H9 (cell line): ENCODE data around the gene ZNF117. TPM values are rescaled to one million over a fixed set of nuclear protein-coding genes. Genes with fewer than 3 reads are reported as not detected.

Experiments used
- DNase-seq: peaks from one replicate; pipeline ENCODE4 v3.0.0-alpha.2; 2017
- H2AFZ ChIP-seq: one replicate; pipeline ENCODE4 v1.6.1; 2013; ENCODE audit warnings: mild to moderate bottlenecking, low read length, control low read depth, moderate library complexity
- H2AK5ac ChIP-seq: 2 replicates; pipeline ENCODE4 v1.6.1; 2013; ENCODE audit warnings: low read length, control low read depth, mixed read lengths; ENCODE audit not compliant: insufficient read length
- H2BK120ac ChIP-seq: one replicate; pipeline ENCODE4 v1.6.1; 2013; ENCODE audit warnings: low read depth, mild to moderate bottlenecking, low read length, control low read depth, inconsistent platforms; ENCODE audit not compliant: poor library complexity, severe bottlenecking
- H2BK12ac ChIP-seq: 2 replicates; pipeline ENCODE4 v1.6.1; 2013; ENCODE audit warnings: low read length, control low read depth, mixed read lengths, low read depth; ENCODE audit not compliant: insufficient read length
- H2BK15ac ChIP-seq: 2 replicates; pipeline ENCODE4 v1.6.1; 2013; ENCODE audit warnings: low read depth, low read length, control low read depth
- H2BK20ac ChIP-seq: one replicate; pipeline ENCODE4 v1.6.1; 2013; ENCODE audit warnings: low read depth, mild to moderate bottlenecking, low read length, control low read depth, inconsistent platforms; ENCODE audit not compliant: poor library complexity, severe bottlenecking
- H2BK5ac ChIP-seq: 2 replicates; pipeline ENCODE4 v1.6.1; 2013; ENCODE audit warnings: low read length, control low read depth, mixed read lengths; ENCODE audit not compliant: insufficient read length
- H3K14ac ChIP-seq: 2 replicates; pipeline ENCODE4 v1.6.1; 2013; ENCODE audit warnings: low read length, control low read depth; ENCODE audit not compliant: insufficient read depth
- H3K18ac ChIP-seq: 2 replicates; pipeline ENCODE4 v1.6.1; 2013; ENCODE audit warnings: low read depth, mild to moderate bottlenecking, mixed read lengths, low read length, control low read depth; ENCODE audit not compliant: insufficient read length
- H3K23ac ChIP-seq: 2 replicates; pipeline ENCODE4 v1.6.1; 2013; ENCODE audit warnings: low read length, control low read depth, mixed read lengths, low read depth; ENCODE audit not compliant: insufficient read length
- H3K23me2 ChIP-seq: 2 replicates; pipeline ENCODE4 v1.6.1; 2013; ENCODE audit warnings: low read depth, mild to moderate bottlenecking, mixed read lengths, low read length, control low read depth; ENCODE audit not compliant: insufficient read length, poor library complexity, severe bottlenecking
- H3K27ac ChIP-seq: 2 replicates; pipeline ENCODE4 v1.5.1; 2013; ENCODE audit warnings: low read length, control low read depth, mixed read lengths, low read depth; ENCODE audit not compliant: insufficient read length
- H3K27me3 ChIP-seq: 2 replicates; pipeline ENCODE4 v1.6.1; 2013; ENCODE audit warnings: low read length, control low read depth, inconsistent platforms; ENCODE audit not compliant: insufficient read depth
- H3K4ac ChIP-seq: 2 replicates; pipeline ENCODE4 v1.6.1; 2013; ENCODE audit warnings: low read depth, mild to moderate bottlenecking, control low read depth, inconsistent platforms, low read length, moderate library complexity
- H3K4me1 ChIP-seq: 2 replicates; pipeline ENCODE4 v1.6.1; 2013; ENCODE audit warnings: low read length, control low read depth, inconsistent platforms; ENCODE audit not compliant: insufficient read depth
- H3K4me2 ChIP-seq: 2 replicates; pipeline ENCODE4 v1.6.1; 2013; ENCODE audit warnings: low read length, control low read depth, mixed read lengths; ENCODE audit not compliant: insufficient read length, insufficient read depth
- H3K56ac ChIP-seq: 2 replicates; pipeline ENCODE4 v1.6.1; 2013; ENCODE audit warnings: low read depth, mild to moderate bottlenecking, mixed read lengths, low read length, control low read depth; ENCODE audit not compliant: insufficient read length
- H3K79me1 ChIP-seq: 2 replicates; pipeline ENCODE4 v1.6.1; 2013; ENCODE audit warnings: low read depth, mild to moderate bottlenecking, moderate library complexity, low read length, control low read depth, inconsistent platforms; ENCODE audit not compliant: insufficient read depth, poor library complexity, severe bottlenecking
- H3K79me2 ChIP-seq: 2 replicates; pipeline ENCODE4 v1.6.1; 2013; ENCODE audit warnings: low read length, control low read depth, inconsistent platforms; ENCODE audit not compliant: insufficient read depth
- H3K9ac ChIP-seq: 2 replicates; pipeline ENCODE4 v1.6.1; 2013; ENCODE audit warnings: low read length, control low read depth, mixed read lengths; ENCODE audit not compliant: insufficient read length; ENCODE audit errors: extremely low read depth
- H3K9me3 ChIP-seq: one replicate; pipeline ENCODE4 v1.6.1; 2013; ENCODE audit warnings: low read depth, low read length, inconsistent platforms; ENCODE audit not compliant: control insufficient read depth
- H3T11ph ChIP-seq: one replicate; pipeline ENCODE4 v1.6.1; 2013; ENCODE audit warnings: mild to moderate bottlenecking, low read length, control low read depth, inconsistent platforms
- H4K20me1 ChIP-seq: one replicate; pipeline ENCODE4 v1.6.1; 2013; ENCODE audit not compliant: control insufficient read depth, insufficient read length, insufficient read depth
- H4K5ac ChIP-seq: 2 replicates; pipeline ENCODE4 v1.6.1; 2013; ENCODE audit warnings: low read depth, mild to moderate bottlenecking, mixed read lengths, low read length, control low read depth; ENCODE audit not compliant: insufficient read length
- H4K8ac ChIP-seq: replicated peaks from 2 replicates; pipeline ENCODE4 v1.6.1; 2013; ENCODE audit warnings: low read length, control low read depth, mixed read lengths, low read depth; ENCODE audit not compliant: insufficient read length
- H4K91ac ChIP-seq: 2 replicates; pipeline ENCODE4 v1.6.1; 2013; ENCODE audit warnings: low read depth, mild to moderate bottlenecking, moderate library complexity, mixed read lengths, low read length, control low read depth; ENCODE audit not compliant: insufficient read length
- H3K27ac Mint-ChIP-seq, 3 experiments: 2 replicates in 2 of 3; 3 replicates in 1 of 3; pipeline ENCODE4 v1.8.0; 2020 to 2021; ENCODE audit warnings: mixed read lengths in 3 of 3, mild to moderate bottlenecking in 1 of 3, moderate library complexity in 1 of 3
- H3K27me3 Mint-ChIP-seq: 2 replicates; pipeline ENCODE4 v1.8.0; 2021; ENCODE audit warnings: low read depth, mild to moderate bottlenecking, moderate library complexity, mixed read lengths
- H3K36me3 Mint-ChIP-seq, 3 experiments: 2 replicates in 2 of 3; 3 replicates in 1 of 3; pipeline ENCODE4 v1.8.0; 2020 to 2021; ENCODE audit warnings: low read depth in 3 of 3, mixed read lengths in 3 of 3; ENCODE audit not compliant: insufficient read depth in 1 of 3
- H3K4me1 Mint-ChIP-seq, 2 experiments: 2 replicates each; pipeline ENCODE4 v1.8.0; 2020; ENCODE audit warnings: mixed read lengths in 2 of 2
- H3K4me3 Mint-ChIP-seq, 2 experiments: 2 replicates in 1 of 2; 3 replicates in 1 of 2; pipeline ENCODE4 v1.8.0; 2020 to 2021; ENCODE audit warnings: mild to moderate bottlenecking in 2 of 2, mixed read lengths in 2 of 2, moderate library complexity in 1 of 2
- H3K9me3 Mint-ChIP-seq, 2 experiments: 2 replicates in 1 of 2; 3 replicates in 1 of 2; pipeline ENCODE4 v1.8.0; 2020; ENCODE audit warnings: mild to moderate bottlenecking in 2 of 2, mixed read lengths in 2 of 2, moderate library complexity in 1 of 2
- CTCF ChIP-seq: fragments of 200-600 bp; sonication (generic); conservative IDR thresholded peaks from 3 replicates; pipeline ENCODE4 v1.8.0; 2021; ENCODE audit warnings: antibody characterized with exemption, mild to moderate bottlenecking
- WGBS: extraction: QIAGEN DNeasy Blood & Tissue Kit; methylation state at CpG from one replicate; pipeline ENCODE4 v1.1.7; 2013; ENCODE audit warnings: missing lambda C conversion rate, low lambda C conversion rate, mixed read lengths; ENCODE audit not compliant: insufficient read length; ENCODE audit errors: extremely low coverage; 5-methylcytosine and 5-hydroxymethylcytosine counted together
- total RNA-seq: library from RNA; stranded (reverse); gene quantifications from 2 replicates; pipeline ENCODE4 v1.2.1, GENCODE V29; 2021

ZNF117 gene
- total RNA-seq, 1 experiment from 2014 or later: 13.6 TPM

- Histone ChIP-seq H3K14ac (no peak overlapping the region), H2BK12ac (no peak overlapping the region), H2AFZ (no peak overlapping the region), H3K23me2 (no peaks in the 10 kb centered on the region), H3K56ac (no peak overlapping the region), H3K4me1 (no peaks in the 10 kb centered on the region; the same call in 1 of the 2 replicates), H2BK15ac (no peak overlapping the region), H2BK5ac (no peak overlapping the region), H3K23ac (no peak overlapping the region), H4K20me1 (no peaks in the 10 kb centered on the region), H2AK5ac (no peak overlapping the region), H4K8ac (no peak overlapping the region), H3K27me3 (no peaks in the 10 kb centered on the region), H4K5ac (no peak overlapping the region), H3T11ph (no peak overlapping the region), H3K9me3 (peaks cover 18% of the 10 kb centered on the region), H2BK120ac (no peak overlapping the region), H3K79me2 (peaks cover 3% of the 10 kb centered on the region; the same call in 1 of the 2 replicates), H2BK20ac (no peak overlapping the region), H4K91ac (no peak overlapping the region), H3K4me2 (no peak overlapping the region), H3K27ac (no peak overlapping the region), H3K18ac (no peak overlapping the region), H3K4ac (no peak overlapping the region), H3K79me1 (peaks cover 3% of the 10 kb centered on the region), H3K9ac (no peak overlapping the region)
- DNase-seq: no peak
- no peak overlapping the region for H3K27ac Mint-ChIP-seq
- WGBS: no CpG with 5 or more reads among the region's 1 CpG
- no peaks in the 10 kb centered on the region for H3K27me3 Mint-ChIP-seq
- H3K9me3 Mint-ChIP-seq: peaks cover 58 to 66% of the 10 kb centered on the region in 2 experiments
- TF ChIP-seq CTCF: no peak
- peaks cover 32 to 37% of the 10 kb centered on the region in 2 experiments for H3K4me1 Mint-ChIP-seq
- H3K4me3 Mint-ChIP-seq: no peak overlapping the region
- H3K36me3 Mint-ChIP-seq: peaks cover 72 to 84% (median 74%) of the 10 kb centered on the region in 3 experiments
Observed at GRCh38 chr7:65001291-65001814, 10.5 kb upstream of the ZNF117 start.
